Lung microvascular endothelial cell (primary cell): Measurements from ENCODE around the gene HPCAL1. TPM values are rescaled to one million over a fixed set of nuclear protein-coding genes. Genes with fewer than 3 reads are reported as not detected.

ENCODE experiments used
- DNase-seq, 2 donors: peaks; one replicate each; pipeline versions ENCODE4 v3.0.0 to v3.0.0-alpha.2; 2010; ENCODE audit warnings: low read depth in 2 of 2
- total RNA-seq: library from RNA; depleted of rRNA; stranded (reverse); fragments of >200 nt; gene quantifications from 2 replicates; pipeline ENCODE4 v1.2.1, GENCODE V29; 2014

Gene HPCAL1
- total RNA-seq, 1 donor from 2014 or later, result 33.7 TPM

DNA sequence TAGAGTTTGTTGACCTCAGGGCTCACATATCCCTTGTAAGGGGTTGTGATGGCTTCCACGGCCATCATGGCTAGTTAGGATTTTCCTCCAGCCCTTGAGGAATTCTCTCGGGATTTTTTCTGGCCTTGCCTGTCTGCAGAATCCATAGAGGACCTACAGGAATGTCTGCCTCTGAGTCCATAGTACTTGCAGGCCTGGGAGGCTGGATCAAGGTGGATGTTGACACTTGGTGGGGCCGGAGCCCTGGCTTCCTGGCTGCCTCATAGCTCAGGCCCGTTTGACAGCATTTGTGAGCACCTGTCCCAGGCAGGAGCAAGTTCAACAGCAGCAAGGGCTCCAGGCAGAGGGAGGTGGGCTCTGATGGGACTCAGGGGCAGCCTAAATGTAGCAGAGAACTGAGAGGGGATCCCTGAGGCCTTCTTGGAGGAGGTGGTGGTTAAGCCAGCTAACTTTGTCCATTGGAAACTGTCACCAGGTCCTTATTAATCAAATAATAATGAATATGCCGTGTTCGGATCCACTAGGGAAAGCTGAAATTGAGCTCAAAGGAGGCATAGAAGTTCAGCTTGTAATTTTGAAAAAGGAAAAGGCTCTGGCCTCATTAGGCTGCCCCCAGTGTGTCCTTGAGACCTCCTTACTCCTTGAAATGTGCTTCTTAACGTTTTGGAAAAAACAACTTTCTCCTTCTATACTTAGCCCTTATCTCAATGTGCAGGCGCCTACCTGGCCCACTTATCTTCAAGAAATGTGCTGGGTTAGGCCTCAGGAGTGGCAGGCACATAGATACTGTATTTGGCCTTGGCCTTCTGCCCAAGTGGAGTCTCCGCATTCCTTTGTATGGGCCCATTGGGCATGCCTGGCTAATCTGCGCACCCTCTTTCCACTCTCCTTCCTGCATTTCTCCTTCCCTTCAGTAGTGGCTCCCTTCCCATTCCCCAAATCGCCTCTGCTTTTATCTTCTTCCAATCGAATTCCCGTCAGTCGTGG, 66.9 kb downstream of the HPCAL1 start:
- no peak for DNase-seq

DNA sequence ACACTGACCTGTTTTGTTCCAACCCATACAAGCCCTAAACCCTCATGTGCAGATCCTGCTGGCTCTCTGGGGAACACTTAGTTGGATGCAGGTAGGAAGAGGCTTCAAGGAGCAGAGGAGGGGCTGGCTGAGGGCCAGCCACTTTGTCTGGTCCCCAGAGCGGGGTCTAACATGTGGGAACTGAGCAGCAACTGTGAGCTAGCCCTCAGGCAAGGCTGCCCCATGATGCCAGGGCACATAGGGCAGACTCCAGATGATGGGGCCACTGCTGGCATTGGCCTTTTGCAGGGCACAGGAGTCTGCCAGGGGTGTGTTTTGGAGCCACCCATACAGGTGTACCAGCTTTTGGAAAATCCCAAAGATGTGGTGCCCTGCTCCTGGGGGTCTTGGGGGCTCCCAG, 67.7 kb downstream of the HPCAL1 start:
- DNase-seq, result no peak

DNA sequence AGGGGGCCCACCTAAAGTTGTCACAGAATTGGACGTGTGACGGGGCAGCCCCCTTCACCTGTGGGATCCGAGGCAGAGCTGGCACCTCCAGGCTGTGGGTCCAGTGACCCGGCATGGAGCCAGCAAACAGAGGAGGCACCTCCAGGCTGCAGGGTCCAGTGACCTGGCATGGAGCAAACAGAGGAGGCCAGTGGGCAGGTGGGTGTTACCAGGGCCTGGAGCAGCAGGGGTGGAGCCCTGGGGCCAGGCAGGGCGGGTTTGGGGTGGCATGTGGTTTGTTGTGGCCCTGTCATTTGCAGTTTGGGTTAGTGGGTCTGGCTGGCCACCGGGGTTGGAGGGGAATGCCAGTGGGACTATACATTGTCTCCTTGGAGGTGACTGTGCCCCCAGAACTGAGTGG, 68.2 kb downstream of the HPCAL1 start:
- DNase-seq, result no peak

DNA sequence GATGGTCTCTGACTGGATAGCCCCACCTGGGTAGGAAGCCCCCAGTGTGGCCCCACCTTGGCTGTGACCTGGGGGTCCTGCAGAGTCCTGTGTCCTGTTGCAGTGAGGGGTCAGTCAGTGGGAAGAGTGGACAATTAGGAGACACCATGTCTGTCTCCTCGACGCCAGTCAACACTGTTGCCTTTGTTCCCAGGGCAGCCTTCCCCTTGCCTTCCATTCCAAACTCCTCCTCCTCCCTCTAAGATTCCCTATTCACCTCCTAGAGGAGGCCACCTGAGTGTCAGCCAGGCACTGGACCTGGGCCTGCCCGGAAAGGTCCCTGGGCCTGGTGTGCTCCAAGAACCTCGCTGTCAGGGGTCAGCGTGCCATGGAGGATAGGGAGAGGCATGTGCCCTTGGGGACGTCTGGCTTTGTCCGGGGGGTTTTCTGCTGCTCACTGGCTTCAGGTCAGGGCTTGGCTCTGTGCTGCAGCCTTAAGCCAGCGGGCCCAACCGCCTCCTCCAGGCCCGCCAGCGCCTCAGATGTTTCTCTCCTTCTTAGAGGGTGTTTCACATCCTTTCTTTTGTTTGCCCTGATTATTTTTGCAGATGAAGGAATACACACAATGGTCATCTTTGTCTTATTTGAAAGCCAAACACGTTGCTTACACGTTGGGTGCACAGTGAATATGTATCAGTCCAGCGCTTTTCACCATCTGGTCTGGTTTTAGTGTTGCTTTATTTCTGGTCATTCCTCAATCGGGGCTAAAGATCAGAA, 68.9 kb downstream of the HPCAL1 start:
- no peak for DNase-seq

DNA sequence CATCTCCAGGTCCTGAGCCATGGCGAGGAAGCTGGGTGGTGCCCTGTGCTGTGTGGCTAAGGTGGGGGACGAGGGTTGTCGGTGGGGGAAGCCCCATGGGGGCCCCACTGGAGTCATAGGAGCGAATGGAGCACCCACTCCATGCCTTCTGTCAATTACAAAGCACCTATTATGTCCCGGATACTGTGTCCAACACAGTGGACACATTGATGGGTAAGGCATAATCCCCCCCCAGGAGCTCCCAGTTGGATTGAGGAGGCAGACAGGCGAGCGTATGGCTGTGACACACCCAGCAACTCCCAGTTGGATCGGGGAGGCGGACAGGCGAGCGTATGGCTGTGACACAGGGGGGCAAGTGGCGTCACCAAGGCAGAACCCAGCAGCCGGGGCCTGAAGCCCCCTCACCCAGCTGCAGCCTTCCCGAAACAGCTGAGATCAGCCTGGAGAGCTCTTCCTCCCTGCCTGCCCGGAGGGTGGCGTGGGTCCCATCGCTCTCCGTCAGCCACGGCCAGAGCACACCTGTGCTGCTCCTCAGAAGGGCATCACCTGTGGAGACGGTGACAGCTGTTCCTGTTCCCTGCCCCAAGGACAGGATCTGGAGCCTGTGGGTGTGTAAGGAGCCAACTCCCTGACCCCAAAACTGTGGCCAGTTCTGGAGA, 69.6 kb downstream of the HPCAL1 start:
- no peak for DNase-seq

DNA sequence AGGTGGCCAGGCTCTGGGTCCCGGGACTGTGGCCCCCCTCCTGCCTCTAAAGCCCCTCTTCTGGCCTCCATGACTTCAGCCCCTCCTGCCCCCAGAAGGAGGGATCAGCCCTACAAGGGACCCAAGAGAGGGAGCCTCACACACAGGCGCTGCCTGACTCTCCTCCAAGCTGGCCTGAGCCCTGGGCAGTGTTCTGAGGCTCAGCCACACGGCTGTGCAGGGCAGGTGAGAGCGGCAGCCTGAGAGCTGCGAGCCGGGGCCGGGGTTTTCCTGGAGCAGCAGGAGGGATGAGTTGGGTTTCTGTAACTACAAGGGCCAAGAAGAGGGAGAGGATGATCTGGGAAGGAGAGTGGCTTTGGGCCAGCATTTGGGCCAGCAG, 70.1 kb downstream of the HPCAL1 start:
- no peak for DNase-seq

DNA sequence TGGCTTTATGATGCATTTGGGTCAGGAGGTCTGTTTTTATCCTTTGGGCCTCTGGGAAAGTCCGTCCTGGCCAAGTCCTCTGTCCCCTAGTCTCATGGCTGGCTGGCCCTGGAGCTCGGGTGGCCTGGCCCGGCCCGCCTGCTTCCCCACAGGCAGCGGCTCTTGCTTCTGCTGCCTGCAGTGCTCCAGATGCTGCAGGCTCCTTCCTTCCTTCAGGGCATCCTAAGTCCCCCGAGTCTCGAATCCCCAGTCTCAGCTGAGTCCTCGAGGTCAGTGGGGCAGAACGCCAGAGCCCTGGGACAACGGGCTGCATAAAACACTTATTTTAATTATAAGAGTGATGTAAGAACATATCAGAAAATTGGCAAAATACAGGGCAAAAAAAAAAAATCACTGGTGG, 71.2 kb downstream of the HPCAL1 start:
- DNase-seq, result no peak

DNA sequence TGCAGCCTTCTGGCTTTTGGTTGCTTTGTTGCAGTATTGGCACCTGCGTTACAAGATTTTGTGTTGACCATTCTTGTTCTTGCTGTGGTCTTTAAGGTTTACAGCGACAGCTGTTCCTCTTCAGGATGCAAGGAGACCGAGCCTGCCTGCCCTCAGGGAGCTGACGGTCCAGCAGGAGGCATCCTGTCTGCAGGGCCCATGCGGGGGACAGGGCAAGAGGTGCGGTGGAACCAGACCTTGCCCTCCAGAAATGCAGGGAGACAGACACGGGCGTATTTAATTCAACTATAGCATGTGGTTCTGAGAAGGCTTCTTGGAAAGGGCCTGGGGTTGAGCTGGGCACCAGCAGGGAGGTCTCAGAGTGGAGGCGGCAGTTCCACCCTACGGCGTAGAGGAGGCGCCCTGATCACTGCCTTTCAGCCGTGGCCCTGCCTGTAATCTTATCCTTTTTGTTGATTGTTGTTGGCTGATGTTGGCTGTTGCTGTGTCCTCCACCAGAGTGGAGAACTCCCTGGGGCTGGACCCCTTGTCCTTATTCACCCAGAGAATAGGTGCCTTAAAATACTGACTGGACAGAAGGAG, 71.7 kb downstream of the HPCAL1 start:
- DNase-seq, result no peak

DNA sequence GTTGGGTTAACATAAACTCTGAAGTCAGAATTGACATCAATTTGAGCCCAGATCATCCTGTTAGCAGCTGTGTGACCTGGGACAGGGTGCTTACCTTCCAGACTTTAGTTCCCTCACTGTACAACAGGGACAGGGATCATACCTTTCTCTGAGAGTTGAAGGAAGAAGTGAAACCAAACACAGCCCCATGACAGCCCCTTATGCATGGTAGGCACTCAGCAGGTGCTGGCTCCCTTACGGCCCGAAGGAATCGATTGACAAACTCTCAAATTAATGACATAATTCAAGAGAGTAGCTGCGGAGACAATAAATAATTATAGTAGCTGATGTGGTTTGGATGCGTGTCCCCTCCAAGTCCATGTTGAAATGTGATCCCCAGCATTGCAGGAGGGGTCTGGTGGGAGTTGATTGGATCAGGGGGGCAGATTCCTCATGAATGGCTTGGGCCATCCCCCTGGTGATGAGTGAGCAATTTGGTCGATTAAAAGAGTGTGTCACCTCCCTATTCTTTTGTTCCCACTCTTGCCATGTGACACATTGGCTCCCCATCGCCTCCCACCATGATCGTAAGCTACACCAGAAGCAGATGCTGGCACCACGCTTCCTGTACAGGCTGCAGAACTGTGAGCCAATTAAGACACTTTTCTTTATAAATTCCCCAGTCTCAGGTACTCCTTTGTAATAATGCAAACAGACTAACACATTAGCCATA, 73.0 kb downstream of the HPCAL1 start:
- no peak for DNase-seq

DNA sequence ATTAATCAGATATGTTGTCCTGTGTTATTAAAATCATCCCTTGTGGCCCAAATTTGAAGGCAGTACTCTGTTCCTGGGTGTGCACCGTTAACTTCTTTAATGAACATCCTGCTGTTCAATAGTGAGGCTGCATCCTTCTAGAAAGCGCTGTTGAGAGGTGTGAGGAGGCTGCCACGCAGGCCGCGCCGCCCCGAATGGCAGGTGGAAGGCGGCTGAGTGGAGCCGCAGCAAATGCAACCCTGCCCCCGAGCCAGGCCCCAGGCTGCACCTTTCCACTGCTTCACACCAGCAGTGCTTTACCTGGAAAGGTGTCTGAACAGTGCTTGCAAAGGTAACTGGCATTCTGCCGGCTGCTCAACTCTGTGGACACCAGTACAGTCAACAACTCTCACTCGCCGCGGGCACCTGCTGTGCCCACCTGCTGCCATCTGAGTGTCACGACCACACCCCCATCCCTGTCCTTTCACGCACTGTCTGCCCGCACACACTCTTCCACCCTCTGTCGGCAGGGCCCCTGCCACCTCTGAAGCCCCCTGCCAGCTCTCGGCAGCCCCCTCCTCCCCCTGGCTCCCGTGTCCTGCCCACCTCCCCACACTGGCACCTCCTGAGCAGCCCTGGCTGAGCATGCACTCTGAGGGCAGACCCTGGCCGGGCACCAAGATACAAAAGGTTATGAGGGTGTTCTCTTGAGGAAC, 74.5 kb downstream of the HPCAL1 start:
- DNase-seq, result no peak

DNA sequence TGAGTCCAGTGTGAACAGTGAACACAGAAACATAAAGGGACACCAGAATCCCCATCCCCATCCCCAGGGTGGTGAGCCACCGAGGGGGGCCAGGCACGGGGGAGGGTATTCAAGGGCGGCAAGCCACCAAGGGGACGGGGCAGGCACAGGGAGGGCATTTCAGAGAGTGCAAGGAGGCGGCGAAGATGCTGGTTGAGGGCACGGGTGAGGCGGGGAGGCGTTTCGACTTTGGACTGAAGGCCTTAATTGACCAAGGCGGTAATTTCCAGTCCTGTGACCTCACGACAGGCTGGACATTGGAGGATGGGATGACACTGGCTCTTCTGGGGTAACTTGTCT, 75.0 kb downstream of the HPCAL1 start:
- DNase-seq, result no peak

DNA sequence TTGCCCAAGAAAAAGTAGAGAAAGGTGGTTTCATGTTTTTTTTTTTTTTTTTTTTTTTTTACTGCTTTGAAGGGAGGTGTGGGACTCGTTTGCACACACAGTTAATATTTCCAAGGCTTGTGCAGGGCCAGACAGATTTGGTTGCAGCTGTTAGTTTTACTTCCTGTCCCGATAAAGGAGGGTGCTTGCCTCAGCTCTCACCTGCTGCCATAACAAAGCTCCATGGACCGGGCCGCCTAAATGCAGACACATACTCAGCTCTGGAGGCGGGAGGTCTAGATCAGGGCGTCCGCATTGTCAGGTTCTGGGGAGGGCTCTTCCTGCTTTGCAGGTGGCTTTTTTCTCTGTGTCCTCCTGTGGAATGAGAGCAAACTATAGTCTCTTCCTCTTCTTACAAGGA, 75.5 kb downstream of the HPCAL1 start:
- no peak for DNase-seq

DNA sequence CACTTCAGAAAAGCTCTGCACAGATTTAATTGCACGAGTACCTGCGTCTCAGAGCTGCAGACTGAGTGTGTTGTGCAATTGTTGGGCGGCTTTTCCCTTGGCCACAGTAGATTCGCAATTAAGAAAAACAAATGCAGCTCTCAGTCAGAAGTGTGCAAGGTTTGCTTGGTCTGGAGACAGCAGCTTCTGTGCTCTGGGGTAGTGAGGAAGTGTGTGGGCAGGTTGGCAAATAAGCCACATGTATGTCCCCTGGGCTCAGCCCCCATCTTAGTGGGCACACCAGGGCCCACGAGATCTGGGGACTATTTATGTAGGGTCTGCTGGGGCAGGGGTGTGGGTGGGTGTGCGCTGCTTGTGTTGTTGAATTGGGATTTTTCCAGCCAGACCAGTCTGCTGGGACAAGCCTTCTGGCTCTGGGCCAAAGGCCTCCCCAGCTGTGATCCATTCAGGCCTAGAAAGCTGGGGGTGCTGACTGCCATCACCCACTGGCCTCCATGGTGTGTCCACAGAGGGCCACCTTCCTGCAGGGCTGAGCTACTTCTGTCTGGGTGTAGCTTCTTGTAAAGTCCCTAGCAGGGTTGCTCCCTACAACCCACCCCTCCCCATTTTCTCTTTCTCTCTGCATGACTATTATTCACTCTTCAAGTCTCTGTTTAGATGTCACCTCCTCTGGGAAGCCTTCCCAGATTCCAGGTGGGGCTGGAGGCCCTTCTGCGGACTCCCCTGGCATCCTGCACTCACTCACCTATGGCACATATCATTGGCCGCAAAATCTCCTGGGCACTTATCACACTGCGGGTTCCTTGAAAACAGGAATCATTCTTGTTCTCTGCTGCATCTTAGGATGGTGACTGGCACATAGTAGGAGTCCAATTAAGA, 77.6 kb downstream of the HPCAL1 start:
- DNase-seq, result no peak

DNA sequence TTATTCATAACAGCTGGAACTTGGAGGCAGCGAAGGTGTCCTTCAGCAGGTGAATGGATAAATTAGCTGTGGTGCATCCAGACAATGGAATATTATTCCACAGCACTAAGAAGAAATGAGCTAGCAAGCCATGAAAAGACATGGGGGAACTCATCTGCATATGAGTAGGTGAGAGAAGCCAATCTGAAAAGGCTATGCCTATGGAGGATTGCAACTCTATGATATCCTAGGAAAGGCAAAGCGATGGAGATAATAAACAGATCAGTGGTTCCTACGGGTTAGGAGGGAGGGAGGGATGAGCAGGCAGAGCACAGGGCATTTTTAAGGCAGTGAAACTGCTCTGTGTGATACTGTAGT, 79.3 kb downstream of the HPCAL1 start:
- no peak for DNase-seq

DNA sequence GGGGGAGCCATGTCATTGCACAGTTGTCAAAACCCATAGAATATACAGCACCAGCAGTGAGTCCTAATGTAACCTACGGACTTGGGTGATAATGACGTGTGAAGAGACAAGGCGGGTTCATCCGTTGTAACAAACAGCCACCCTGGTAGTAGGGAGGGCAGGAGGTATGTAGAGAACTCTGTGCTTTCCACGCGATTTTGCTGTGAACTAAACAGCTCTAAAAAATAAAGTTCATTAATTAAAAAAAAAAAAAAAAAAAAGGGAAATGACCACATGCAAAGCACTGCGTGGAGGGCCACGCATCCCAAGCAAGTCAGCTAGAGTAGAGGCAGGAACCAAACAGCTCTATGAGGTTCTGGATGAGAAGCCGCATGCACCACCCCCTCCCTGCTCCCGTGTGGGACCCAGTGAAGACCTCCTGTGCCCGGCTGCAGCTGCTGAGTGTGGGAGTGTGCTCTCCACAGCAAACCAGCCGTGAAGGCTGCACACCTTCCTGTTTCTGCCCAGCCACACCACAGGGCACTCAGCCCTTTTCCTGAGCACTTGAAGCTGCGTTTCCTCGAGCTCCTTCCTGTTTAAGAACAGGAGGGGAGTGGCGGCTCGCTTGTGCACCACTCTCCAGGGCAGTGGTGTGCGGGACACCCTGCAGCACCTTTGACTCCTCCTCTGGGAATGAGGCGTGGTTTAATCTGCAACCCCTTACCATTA, 79.8 kb downstream of the HPCAL1 start:
- DNase-seq, result peak; percentile 42 to 65

DNA sequence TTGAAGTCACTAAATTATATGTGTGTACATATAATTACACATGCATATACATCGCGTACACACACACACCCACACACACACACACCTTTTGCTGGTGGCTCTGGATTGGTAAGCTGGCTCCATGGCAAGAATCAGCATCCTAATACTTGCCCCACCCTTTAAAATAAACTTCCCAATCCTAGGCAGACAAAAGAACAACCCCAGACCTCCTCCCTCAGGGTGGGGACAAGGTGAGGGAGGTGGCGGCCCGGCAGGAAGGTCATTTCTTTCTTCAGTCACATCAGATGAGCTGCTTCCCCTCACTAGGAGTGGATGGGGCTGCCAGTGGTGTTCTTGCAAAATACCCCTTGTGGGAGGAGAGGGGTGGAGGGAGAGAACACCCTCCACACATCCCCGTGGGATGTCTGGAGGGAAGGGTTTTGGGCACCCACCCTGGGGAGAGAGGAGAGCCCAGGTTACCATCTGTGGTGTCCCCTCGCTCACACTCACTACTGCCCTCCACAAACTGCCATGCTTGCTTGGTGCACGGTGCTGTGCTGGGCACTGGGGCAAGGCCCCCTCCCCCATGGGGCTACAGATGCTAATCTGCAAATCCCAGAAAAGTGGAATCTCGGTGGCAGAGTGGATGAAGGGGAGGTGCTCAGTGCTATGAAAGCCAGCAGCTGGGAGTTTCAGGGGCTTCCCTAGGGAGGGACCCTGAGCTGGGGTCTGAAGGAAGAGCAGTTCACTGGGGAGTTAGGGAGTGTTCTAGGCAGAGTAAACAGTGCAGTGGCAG, 81.4 kb downstream of the HPCAL1 start:
- no peak for DNase-seq

DNA sequence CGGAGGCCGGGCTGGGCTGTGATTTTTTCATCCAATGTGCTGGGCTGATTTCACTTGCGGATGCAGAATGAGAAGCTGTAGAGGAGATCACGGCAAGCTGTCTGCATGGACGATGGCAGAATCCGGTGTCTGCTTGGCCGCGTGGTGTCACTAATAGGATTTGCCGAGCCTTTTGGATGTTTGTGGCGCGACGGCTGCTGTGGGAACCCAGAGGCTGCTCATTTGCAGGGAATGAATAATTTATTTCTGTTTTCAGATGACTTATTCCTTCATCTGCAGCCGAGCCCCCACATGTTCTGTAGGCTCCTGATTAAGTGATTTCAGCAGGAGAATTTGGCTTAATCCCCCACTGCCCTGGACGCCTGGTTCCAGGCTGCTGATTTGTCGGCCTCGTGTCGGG, 82.8 kb downstream of the HPCAL1 start:
- no peak for DNase-seq
